Spleen (tissue), 10 donors: Measurements from ENCODE around the gene ARL14EPL. TPM values are rescaled to one million over a fixed set of nuclear protein-coding genes. Genes with fewer than 3 reads are reported as not detected.

Experiments used
- polyA plus RNA-seq, 3 donors: library from polyadenylated mRNA; stranded (reverse); fragments of 200-250 nt; gene quantifications; one replicate each; pipeline ENCODE4 v1.2.1, GENCODE V29; 2013
- total RNA-seq, 7 donors: library from RNA; depleted of rRNA in 3 of 7; stranded (reverse); fragments of >200 nt in 3 of 7; fragmentation: NEBNext Ultra II Directional in 4 of 7; extraction: Animal tissue kit (Norgen Biotek cat#: 25700) in 4 of 7; gene quantifications; one replicate each; pipeline versions ENCODE4 v1.1.0 to v1.2.1, GENCODE V29; 2016 to 2021
- donor health status: healthy with polysubstance abuse.
- donor health status: DM: no; HTN: no; CAD: no; lungs with moderate emphysema.
- donor health status: DM: no; HTN: no; CAD: no.
- donor health status: Bipolar disorder and iron deficiency.
- donor health status: healthy.
- donor health status: DM: no; HTN: no; CAD: no.
- donor health status: DM: yes; HTN: yes; CAD: no.

Gene ARL14EPL
- total and polyA plus RNA-seq, 10 donors: 0.09 to 2.9 TPM; not detected in 8

Other genes with a start within 250 kb of the ARL14EPL start
- gene CDO1, start 215.8 kb upstream of the ARL14EPL start, total RNA-seq: 10 to 100 TPM in 1 of 7 donors, 1 to 10 TPM in 6; 1.4 to 11.1 (median 2.5) TPM
- 1 to 10 TPM; 1.4 to 2.0 (median 1.5) TPM for gene CDO1, start 215.8 kb upstream of the ARL14EPL start, polyA plus RNA-seq
- gene ATG12, start 190.9 kb upstream of the ARL14EPL start, total RNA-seq: 10 to 100 TPM; 40.1 to 90.4 (median 53.7) TPM
- 10 to 100 TPM; 30.6 to 36.4 (median 34.5) TPM for gene ATG12, start 190.9 kb upstream of the ARL14EPL start, polyA plus RNA-seq
- 100 to 1,000 TPM in 1 of 7 donors, 10 to 100 TPM in 6; 56.4 to 190 (median 63.3) TPM for gene AP3S1, start 190.5 kb upstream of the ARL14EPL start, total RNA-seq
- 10 to 100 TPM; 42.0 to 64.7 (median 60.1) TPM for gene AP3S1, start 190.5 kb upstream of the ARL14EPL start, polyA plus RNA-seq
- under 1 TPM in 4 of 7 donors, not detected in 3; 0.22 to 0.77 (median 0.35) TPM for gene LVRN, start 70.0 kb upstream of the ARL14EPL start, total RNA-seq
- under 1 TPM in 2 of 3 donors, not detected in 1; 0.11 to 0.15 TPM for gene LVRN, start 70.0 kb upstream of the ARL14EPL start, polyA plus RNA-seq
- 10 to 100 TPM; 35.5 to 55.4 (median 45.2) TPM for gene COMMD10, start 52.6 kb downstream of the ARL14EPL start, total RNA-seq
- gene COMMD10, start 52.6 kb downstream of the ARL14EPL start, polyA plus RNA-seq: 10 to 100 TPM; 16.6 to 36.9 (median 22.5) TPM